ENCODE data around the gene OCLN.
"Not testable (repeated sequence)": the region's sequence is repeated elsewhere in the genome, so short reads cannot be mapped to it uniquely, and the experiment has no call there.

OCLN gene

GRCh38 chr5:69467442-69468225, 25.0 kb upstream of the OCLN start:
- H3K9me3 ChIP-seq = no peaks in the 10 kb centered on the region
- no peak overlapping the region for H3K27ac ChIP-seq
- TF ChIP-seq CTCF (IDR thresholded peaks at IDR 0.05) = no peak
- no peaks in the 10 kb centered on the region for H3K4me1 ChIP-seq (ENCODE audit: control insufficient read depth in 1 of 2, insufficient read depth in 1 of 2, low read depth in 1 of 2, low read length in 1 of 2)
- H3K4me3 ChIP-seq (ENCODE audit: low read depth in 1 of 2, low read length in 1 of 2) = no peak overlapping the region
- H3K27me3 ChIP-seq = no peaks in the 10 kb centered on the region
- H3K36me3 ChIP-seq = no peaks in the 10 kb centered on the region

DNA sequence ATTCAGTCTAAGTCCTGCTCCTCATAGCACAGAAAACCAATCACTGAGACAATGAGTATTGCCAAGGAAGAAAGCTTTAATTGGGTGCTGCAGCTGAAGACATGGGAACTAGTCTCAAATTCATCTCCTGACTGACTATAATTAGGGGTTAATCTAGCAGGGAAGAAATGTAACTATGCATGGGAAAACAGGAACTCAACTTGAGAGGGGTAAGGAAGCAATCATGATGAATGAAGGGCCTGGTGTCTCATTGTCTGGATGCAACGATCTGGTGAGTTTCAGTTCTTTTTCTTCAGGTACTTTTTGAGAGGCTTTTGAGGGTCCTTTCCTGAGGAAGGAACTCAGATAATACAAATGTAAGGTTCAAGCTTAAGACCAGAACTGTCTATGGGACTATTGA, 24.0 kb upstream of the OCLN start:
- no peaks in the 10 kb centered on the region for H3K4me1 ChIP-seq (ENCODE audit: control insufficient read depth in 1 of 2, insufficient read depth in 1 of 2, low read depth in 1 of 2, low read length in 1 of 2)
- no peaks in the 10 kb centered on the region for H3K27me3 ChIP-seq
- H3K4me3 ChIP-seq (ENCODE audit: low read depth in 1 of 2, low read length in 1 of 2) = no peak overlapping the region
- no peak overlapping the region for H3K27ac ChIP-seq
- no peaks in the 10 kb centered on the region for H3K9me3 ChIP-seq
- TF ChIP-seq CTCF (IDR thresholded peaks at IDR 0.05) = no peak
- no peaks in the 10 kb centered on the region for H3K36me3 ChIP-seq

- not testable (repeated sequence) for H3K27ac ChIP-seq; H3K4me3 ChIP-seq (ENCODE audit: low read depth in 1 of 2, low read length in 1 of 2); H3K4me1 ChIP-seq (ENCODE audit: control insufficient read depth in 1 of 2, insufficient read depth in 1 of 2, low read depth in 1 of 2, low read length in 1 of 2); H3K9me3 ChIP-seq; H3K27me3 ChIP-seq; H3K36me3 ChIP-seq
These were observed 21.1 kb upstream of the OCLN start for GRCh38 chr5:69471516-69471915.

- not testable (repeated sequence) for H3K4me3 ChIP-seq (ENCODE audit: low read depth in 1 of 2, low read length in 1 of 2); H3K27me3 ChIP-seq; H3K36me3 ChIP-seq; H3K27ac ChIP-seq; H3K9me3 ChIP-seq; H3K4me1 ChIP-seq (ENCODE audit: control insufficient read depth in 1 of 2, insufficient read depth in 1 of 2, low read depth in 1 of 2, low read length in 1 of 2)
These were observed 20.0 kb upstream of the OCLN start for GRCh38 chr5:69472535-69473143.

DNA sequence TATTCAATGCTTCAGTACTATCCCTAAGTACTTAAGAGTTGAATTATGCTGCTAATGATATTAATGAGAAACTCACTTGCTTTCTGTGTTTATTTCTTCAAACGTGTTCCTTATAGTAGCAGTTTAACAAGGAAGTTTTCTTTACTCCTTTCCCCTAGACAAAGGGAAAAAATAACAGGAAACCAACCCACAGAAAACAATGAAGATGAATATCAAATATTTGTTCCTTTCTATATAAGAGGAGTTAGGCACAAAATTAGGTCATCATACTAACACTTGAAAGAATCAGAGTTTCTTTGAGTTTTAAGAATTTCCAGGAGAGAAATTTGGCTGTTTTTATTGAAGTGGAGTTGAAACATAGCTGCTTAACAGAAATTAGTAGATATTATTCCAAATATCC, 15.4 kb upstream of the OCLN start:
- TF ChIP-seq CTCF (IDR thresholded peaks at IDR 0.05) = no peak
- H3K27ac ChIP-seq = no peak overlapping the region
- H3K36me3 ChIP-seq = no peaks in the 10 kb centered on the region
- H3K4me3 ChIP-seq (ENCODE audit: low read depth in 1 of 2, low read length in 1 of 2) = no peak overlapping the region
- H3K9me3 ChIP-seq = no peaks in the 10 kb centered on the region
- no peaks in the 10 kb centered on the region for H3K27me3 ChIP-seq
- H3K4me1 ChIP-seq (ENCODE audit: control insufficient read depth in 1 of 2, insufficient read depth in 1 of 2, low read depth in 1 of 2, low read length in 1 of 2) = no peaks in the 10 kb centered on the region

GRCh38 chr5:69478296-69478695, 14.3 kb upstream of the OCLN start:
- not testable (repeated sequence) for H3K36me3 ChIP-seq; H3K27me3 ChIP-seq; H3K27ac ChIP-seq; H3K4me3 ChIP-seq (ENCODE audit: low read depth in 1 of 2, low read length in 1 of 2); H3K9me3 ChIP-seq; H3K4me1 ChIP-seq (ENCODE audit: control insufficient read depth in 1 of 2, insufficient read depth in 1 of 2, low read depth in 1 of 2, low read length in 1 of 2)

DNA sequence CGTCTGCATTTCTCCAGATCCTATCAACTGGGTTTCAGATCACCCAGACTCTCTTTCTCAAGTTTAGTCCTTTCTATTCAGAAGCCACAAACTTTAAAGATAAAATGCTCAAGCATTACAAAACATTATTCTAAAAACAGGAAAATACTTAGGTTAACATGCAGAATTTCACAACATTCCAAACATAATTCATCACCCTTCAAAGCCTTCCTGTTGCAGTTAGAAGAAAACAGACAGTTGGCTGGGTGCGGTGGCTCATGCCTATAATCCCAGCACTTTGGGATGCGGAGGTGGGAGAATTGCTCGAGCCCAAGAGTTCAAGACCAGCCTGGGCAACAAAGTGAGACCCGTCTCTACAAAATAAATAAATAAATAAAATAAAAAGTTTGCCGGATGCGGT, 7.7 kb upstream of the OCLN start:
- Histone ChIP-seq H3K36me3 (no peaks in the 10 kb centered on the region), H3K27ac (no peak overlapping the region), H3K4me3 (ENCODE audit: low read depth in 1 of 2, low read length in 1 of 2) (no peak overlapping the region), H3K9me3 (no peaks in the 10 kb centered on the region), H3K27me3 (no peaks in the 10 kb centered on the region), H3K4me1 (ENCODE audit: control insufficient read depth in 1 of 2, insufficient read depth in 1 of 2, low read depth in 1 of 2, low read length in 1 of 2) (peaks cover 13 to 18% of the 10 kb centered on the region in 2 experiments)
- TF ChIP-seq CTCF (IDR thresholded peaks at IDR 0.05) = no peak
